ENCODE measurements around the gene GRIP2. TPM values are rescaled to one million over a fixed set of nuclear protein-coding genes. Genes with fewer than 3 reads are reported as not detected.

GRIP2 gene
- total RNA-seq, 1 experiment from 2014 or later = 0.43 TPM

DNA sequence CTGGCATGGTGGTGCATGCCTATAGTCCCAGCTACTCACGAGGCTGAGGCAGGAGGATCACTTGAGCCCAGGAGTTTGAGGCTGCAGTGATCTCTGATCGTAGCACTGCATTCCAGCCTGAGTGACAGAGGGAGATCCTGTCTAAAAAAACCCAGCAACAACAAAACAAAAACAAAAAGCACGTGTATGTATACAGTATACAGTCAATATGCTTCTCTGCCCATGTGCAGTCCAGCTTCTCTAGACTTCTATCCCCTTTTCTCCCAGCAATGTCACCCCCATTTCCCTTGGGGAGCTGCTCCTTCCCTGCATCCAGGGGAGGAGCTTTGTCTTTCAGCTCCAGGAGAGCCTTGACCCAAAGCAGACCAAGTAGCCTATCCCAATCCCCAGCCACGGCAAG is 20.0 kb upstream of the GRIP2 start:
- Histone ChIP-seq H3K4me1 (ENCODE audit: insufficient read depth, low read length, poor library complexity, severe bottlenecking) (no peaks in the 10 kb centered on the region), H3K27ac (ENCODE audit: low read depth, low read length, poor library complexity, severe bottlenecking) (no peak overlapping the region), H3K27me3 (replicated peaks; ENCODE audit: insufficient read depth, low read depth, low read length, poor library complexity) (no peaks in the 10 kb centered on the region), H3K9me3 (ENCODE audit: low read depth, low read length, poor library complexity, severe bottlenecking) (no peaks in the 10 kb centered on the region), H3K36me3 (ENCODE audit: insufficient read depth, low read length, poor library complexity, severe bottlenecking) (no peaks in the 10 kb centered on the region), H3K4me3 (ENCODE audit: low read depth, low read length, poor library complexity, severe bottlenecking) (no peak overlapping the region)
- intact Hi-C loops (cut with micrococcal nuclease; ENCODE audit: unreplicated experiment) = no loop called here
- no peak for DNase-seq (ENCODE audit: low spot score)
- TF ChIP-seq EZH2 (IDR thresholded peaks at IDR 0.05; ENCODE audit: borderline replicate concordance, low read depth, low read length, poor library complexity, severe bottlenecking) (no peak), CTCF (conservative IDR thresholded peaks at IDR 0.05; ENCODE audit: low read depth, low read length) (no peak)
- ChIA-PET POLR2A (ENCODE audit: low non-redundant PET) (no interaction called here), CTCF (no interaction called here)
- BruUV-seq (replicated peaks) = no TSS peak

DNA sequence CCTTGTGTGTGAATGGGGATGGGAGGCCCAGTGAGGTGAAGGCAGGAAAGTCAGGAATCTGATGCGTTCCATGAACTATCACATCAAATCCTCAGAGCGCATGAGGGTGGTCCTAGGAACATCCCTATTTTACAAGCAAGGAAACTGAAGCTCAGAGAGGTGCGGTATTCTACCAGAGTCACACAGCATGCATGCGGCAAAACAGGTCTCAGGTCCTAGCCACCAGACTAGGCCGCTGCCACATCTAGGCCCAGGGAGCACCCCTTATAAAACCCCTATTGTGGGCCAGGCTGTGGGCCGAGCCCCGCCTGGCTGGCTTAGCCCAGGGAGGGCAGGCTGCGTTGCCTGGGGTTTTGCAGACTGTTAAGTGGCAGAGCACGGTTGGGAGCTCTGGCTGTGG is 17.9 kb upstream of the GRIP2 start:
- ChIA-PET POLR2A (ENCODE audit: low non-redundant PET) (no interaction called here), CTCF (no interaction called here)
- BruUV-seq (replicated peaks) = no TSS peak
- Histone ChIP-seq H3K4me3 (ENCODE audit: low read depth, low read length, poor library complexity, severe bottlenecking) (no peak overlapping the region), H3K27ac (ENCODE audit: low read depth, low read length, poor library complexity, severe bottlenecking) (no peak overlapping the region), H3K27me3 (replicated peaks; ENCODE audit: insufficient read depth, low read depth, low read length, poor library complexity) (no peaks in the 10 kb centered on the region), H3K9me3 (ENCODE audit: low read depth, low read length, poor library complexity, severe bottlenecking) (no peaks in the 10 kb centered on the region), H3K36me3 (ENCODE audit: insufficient read depth, low read length, poor library complexity, severe bottlenecking) (no peaks in the 10 kb centered on the region), H3K4me1 (ENCODE audit: insufficient read depth, low read length, poor library complexity, severe bottlenecking) (no peaks in the 10 kb centered on the region)
- no peak for TF ChIP-seq EZH2 (IDR thresholded peaks at IDR 0.05; ENCODE audit: borderline replicate concordance, low read depth, low read length, poor library complexity, severe bottlenecking)
- no peak for TF ChIP-seq CTCF (conservative IDR thresholded peaks at IDR 0.05; ENCODE audit: low read depth, low read length)
- DNase-seq (ENCODE audit: low spot score) = no peak
- intact Hi-C loops (cut with micrococcal nuclease; ENCODE audit: unreplicated experiment) = no loop called here

DNA sequence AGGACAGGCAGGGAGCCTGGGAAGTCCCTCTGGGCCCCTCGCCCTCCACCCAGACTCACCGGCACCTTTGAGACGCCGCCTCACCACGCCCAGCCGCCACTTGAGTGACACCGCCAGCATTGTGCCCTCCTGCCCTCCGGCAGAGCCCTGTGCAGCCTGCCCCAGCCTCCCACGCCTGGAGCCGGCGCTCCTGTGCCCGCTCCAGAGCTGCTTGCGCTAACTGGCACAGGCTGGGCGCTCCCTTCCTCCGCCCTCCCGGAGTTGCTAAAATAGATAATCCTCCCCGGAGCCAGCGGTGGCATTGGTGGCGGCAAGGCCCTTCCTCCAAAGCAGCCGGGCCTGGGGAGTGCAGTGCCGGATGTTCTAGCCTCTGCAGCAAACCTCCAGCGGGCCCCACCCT is 15.7 kb upstream of the GRIP2 start:
- TF ChIP-seq CTCF (conservative IDR thresholded peaks at IDR 0.05; ENCODE audit: low read depth, low read length) (no peak), EZH2 (IDR thresholded peaks at IDR 0.05; ENCODE audit: borderline replicate concordance, low read depth, low read length, poor library complexity, severe bottlenecking) (no peak)
- Histone ChIP-seq H3K9me3 (ENCODE audit: low read depth, low read length, poor library complexity, severe bottlenecking) (no peaks in the 10 kb centered on the region), H3K27me3 (replicated peaks; ENCODE audit: insufficient read depth, low read depth, low read length, poor library complexity) (no peaks in the 10 kb centered on the region), H3K4me1 (ENCODE audit: insufficient read depth, low read length, poor library complexity, severe bottlenecking) (no peaks in the 10 kb centered on the region), H3K36me3 (ENCODE audit: insufficient read depth, low read length, poor library complexity, severe bottlenecking) (no peaks in the 10 kb centered on the region), H3K27ac (ENCODE audit: low read depth, low read length, poor library complexity, severe bottlenecking) (no peak overlapping the region), H3K4me3 (ENCODE audit: low read depth, low read length, poor library complexity, severe bottlenecking) (no peak overlapping the region)
- POLR2A ChIA-PET (ENCODE audit: low non-redundant PET) = no interaction called here
- BruUV-seq (replicated peaks) = no TSS peak
- CTCF ChIA-PET = no interaction called here
- DNase-seq (ENCODE audit: low spot score) = no peak
- intact Hi-C loops (cut with micrococcal nuclease; ENCODE audit: unreplicated experiment) = no loop called here
